Ovary (tissue), 3 donors: Measurements from ENCODE around the gene ZNF740.

Source experiments
- EP300 ChIP-seq: sonication (generic); formaldehyde crosslinking; IDR thresholded peaks from one replicate; pipeline ENCODE4 v1.6.1; 2017; ENCODE audit warnings: antibody characterized with exemption
- POLR2A ChIP-seq: fragments of 450-650 bp; IDR thresholded peaks from one replicate; pipeline ENCODE4 v1.6.1; 2017; ENCODE audit warnings: antibody characterized with exemption, mild to moderate bottlenecking, moderate library complexity
- TF ChIP-seq, protein P1 (sequence below), 3 donors: fragments of 450-650 bp in 2 of 3; fragments of 200-600 bp in 1 of 3; IDR thresholded peaks; one replicate each; pipeline versions ENCODE4 v1.5.1 to v1.8.0; 2016 to 2022; ENCODE audit warnings: antibody characterized with exemption in 3 of 3, mild to moderate bottlenecking in 1 of 3
- donor health status: DM: no; HTN: no; CAD: no.

- TF ChIP-seq, protein P1, sequence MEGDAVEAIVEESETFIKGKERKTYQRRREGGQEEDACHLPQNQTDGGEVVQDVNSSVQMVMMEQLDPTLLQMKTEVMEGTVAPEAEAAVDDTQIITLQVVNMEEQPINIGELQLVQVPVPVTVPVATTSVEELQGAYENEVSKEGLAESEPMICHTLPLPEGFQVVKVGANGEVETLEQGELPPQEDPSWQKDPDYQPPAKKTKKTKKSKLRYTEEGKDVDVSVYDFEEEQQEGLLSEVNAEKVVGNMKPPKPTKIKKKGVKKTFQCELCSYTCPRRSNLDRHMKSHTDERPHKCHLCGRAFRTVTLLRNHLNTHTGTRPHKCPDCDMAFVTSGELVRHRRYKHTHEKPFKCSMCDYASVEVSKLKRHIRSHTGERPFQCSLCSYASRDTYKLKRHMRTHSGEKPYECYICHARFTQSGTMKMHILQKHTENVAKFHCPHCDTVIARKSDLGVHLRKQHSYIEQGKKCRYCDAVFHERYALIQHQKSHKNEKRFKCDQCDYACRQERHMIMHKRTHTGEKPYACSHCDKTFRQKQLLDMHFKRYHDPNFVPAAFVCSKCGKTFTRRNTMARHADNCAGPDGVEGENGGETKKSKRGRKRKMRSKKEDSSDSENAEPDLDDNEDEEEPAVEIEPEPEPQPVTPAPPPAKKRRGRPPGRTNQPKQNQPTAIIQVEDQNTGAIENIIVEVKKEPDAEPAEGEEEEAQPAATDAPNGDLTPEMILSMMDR (IDR thresholded peaks at IDR 0.05), result no peak
- TF ChIP-seq POLR2A, result no peak
- no peak for TF ChIP-seq EP300
Observed at GRCh38 chr12:53229454-53229853, 48.9 kb downstream of the ZNF740 start.
